H9 (cell line): ENCODE results near the gene BRF1. TPM values are rescaled to one million over a fixed set of nuclear protein-coding genes. Genes with fewer than 3 reads are reported as not detected.

Experiments used
- DNase-seq: peaks from one replicate; pipeline ENCODE4 v3.0.0-alpha.2; 2017
- H2AFZ ChIP-seq: one replicate; pipeline ENCODE4 v1.6.1; 2013; ENCODE audit warnings: mild to moderate bottlenecking, low read length, control low read depth, moderate library complexity
- H2AK5ac ChIP-seq: 2 replicates; pipeline ENCODE4 v1.6.1; 2013; ENCODE audit warnings: low read length, control low read depth, mixed read lengths; ENCODE audit not compliant: insufficient read length
- H2BK120ac ChIP-seq: one replicate; pipeline ENCODE4 v1.6.1; 2013; ENCODE audit warnings: low read depth, mild to moderate bottlenecking, low read length, control low read depth, inconsistent platforms; ENCODE audit not compliant: poor library complexity, severe bottlenecking
- H2BK12ac ChIP-seq: 2 replicates; pipeline ENCODE4 v1.6.1; 2013; ENCODE audit warnings: low read length, control low read depth, mixed read lengths, low read depth; ENCODE audit not compliant: insufficient read length
- H2BK15ac ChIP-seq: 2 replicates; pipeline ENCODE4 v1.6.1; 2013; ENCODE audit warnings: low read depth, low read length, control low read depth
- H2BK20ac ChIP-seq: one replicate; pipeline ENCODE4 v1.6.1; 2013; ENCODE audit warnings: low read depth, mild to moderate bottlenecking, low read length, control low read depth, inconsistent platforms; ENCODE audit not compliant: poor library complexity, severe bottlenecking
- H2BK5ac ChIP-seq: 2 replicates; pipeline ENCODE4 v1.6.1; 2013; ENCODE audit warnings: low read length, control low read depth, mixed read lengths; ENCODE audit not compliant: insufficient read length
- H3K14ac ChIP-seq: 2 replicates; pipeline ENCODE4 v1.6.1; 2013; ENCODE audit warnings: low read length, control low read depth; ENCODE audit not compliant: insufficient read depth
- H3K18ac ChIP-seq: 2 replicates; pipeline ENCODE4 v1.6.1; 2013; ENCODE audit warnings: low read depth, mild to moderate bottlenecking, mixed read lengths, low read length, control low read depth; ENCODE audit not compliant: insufficient read length
- H3K23ac ChIP-seq: 2 replicates; pipeline ENCODE4 v1.6.1; 2013; ENCODE audit warnings: low read length, control low read depth, mixed read lengths, low read depth; ENCODE audit not compliant: insufficient read length
- H3K23me2 ChIP-seq: 2 replicates; pipeline ENCODE4 v1.6.1; 2013; ENCODE audit warnings: low read depth, mild to moderate bottlenecking, mixed read lengths, low read length, control low read depth; ENCODE audit not compliant: insufficient read length, poor library complexity, severe bottlenecking
- H3K27ac ChIP-seq: 2 replicates; pipeline ENCODE4 v1.5.1; 2013; ENCODE audit warnings: low read length, control low read depth, mixed read lengths, low read depth; ENCODE audit not compliant: insufficient read length
- H3K27me3 ChIP-seq: 2 replicates; pipeline ENCODE4 v1.6.1; 2013; ENCODE audit warnings: low read length, control low read depth, inconsistent platforms; ENCODE audit not compliant: insufficient read depth
- H3K4ac ChIP-seq: 2 replicates; pipeline ENCODE4 v1.6.1; 2013; ENCODE audit warnings: low read depth, mild to moderate bottlenecking, control low read depth, inconsistent platforms, low read length, moderate library complexity
- H3K4me1 ChIP-seq: 2 replicates; pipeline ENCODE4 v1.6.1; 2013; ENCODE audit warnings: low read length, control low read depth, inconsistent platforms; ENCODE audit not compliant: insufficient read depth
- H3K4me2 ChIP-seq: 2 replicates; pipeline ENCODE4 v1.6.1; 2013; ENCODE audit warnings: low read length, control low read depth, mixed read lengths; ENCODE audit not compliant: insufficient read length, insufficient read depth
- H3K56ac ChIP-seq: 2 replicates; pipeline ENCODE4 v1.6.1; 2013; ENCODE audit warnings: low read depth, mild to moderate bottlenecking, mixed read lengths, low read length, control low read depth; ENCODE audit not compliant: insufficient read length
- H3K79me1 ChIP-seq: 2 replicates; pipeline ENCODE4 v1.6.1; 2013; ENCODE audit warnings: low read depth, mild to moderate bottlenecking, moderate library complexity, low read length, control low read depth, inconsistent platforms; ENCODE audit not compliant: insufficient read depth, poor library complexity, severe bottlenecking
- H3K79me2 ChIP-seq: 2 replicates; pipeline ENCODE4 v1.6.1; 2013; ENCODE audit warnings: low read length, control low read depth, inconsistent platforms; ENCODE audit not compliant: insufficient read depth
- H3K9ac ChIP-seq: 2 replicates; pipeline ENCODE4 v1.6.1; 2013; ENCODE audit warnings: low read length, control low read depth, mixed read lengths; ENCODE audit not compliant: insufficient read length; ENCODE audit errors: extremely low read depth
- H3K9me3 ChIP-seq: one replicate; pipeline ENCODE4 v1.6.1; 2013; ENCODE audit warnings: low read depth, low read length, inconsistent platforms; ENCODE audit not compliant: control insufficient read depth
- H3T11ph ChIP-seq: one replicate; pipeline ENCODE4 v1.6.1; 2013; ENCODE audit warnings: mild to moderate bottlenecking, low read length, control low read depth, inconsistent platforms
- H4K20me1 ChIP-seq: one replicate; pipeline ENCODE4 v1.6.1; 2013; ENCODE audit not compliant: control insufficient read depth, insufficient read length, insufficient read depth
- H4K5ac ChIP-seq: 2 replicates; pipeline ENCODE4 v1.6.1; 2013; ENCODE audit warnings: low read depth, mild to moderate bottlenecking, mixed read lengths, low read length, control low read depth; ENCODE audit not compliant: insufficient read length
- H4K8ac ChIP-seq: replicated peaks from 2 replicates; pipeline ENCODE4 v1.6.1; 2013; ENCODE audit warnings: low read length, control low read depth, mixed read lengths, low read depth; ENCODE audit not compliant: insufficient read length
- H4K91ac ChIP-seq: 2 replicates; pipeline ENCODE4 v1.6.1; 2013; ENCODE audit warnings: low read depth, mild to moderate bottlenecking, moderate library complexity, mixed read lengths, low read length, control low read depth; ENCODE audit not compliant: insufficient read length
- H3K27ac Mint-ChIP-seq, 3 experiments: 2 replicates in 2 of 3; 3 replicates in 1 of 3; pipeline ENCODE4 v1.8.0; 2020 to 2021; ENCODE audit warnings: mixed read lengths in 3 of 3, mild to moderate bottlenecking in 1 of 3, moderate library complexity in 1 of 3
- H3K27me3 Mint-ChIP-seq: 2 replicates; pipeline ENCODE4 v1.8.0; 2021; ENCODE audit warnings: low read depth, mild to moderate bottlenecking, moderate library complexity, mixed read lengths
- H3K36me3 Mint-ChIP-seq, 3 experiments: 2 replicates in 2 of 3; 3 replicates in 1 of 3; pipeline ENCODE4 v1.8.0; 2020 to 2021; ENCODE audit warnings: low read depth in 3 of 3, mixed read lengths in 3 of 3; ENCODE audit not compliant: insufficient read depth in 1 of 3
- H3K4me1 Mint-ChIP-seq, 2 experiments: 2 replicates each; pipeline ENCODE4 v1.8.0; 2020; ENCODE audit warnings: mixed read lengths in 2 of 2
- H3K4me3 Mint-ChIP-seq, 2 experiments: 2 replicates in 1 of 2; 3 replicates in 1 of 2; pipeline ENCODE4 v1.8.0; 2020 to 2021; ENCODE audit warnings: mild to moderate bottlenecking in 2 of 2, mixed read lengths in 2 of 2, moderate library complexity in 1 of 2
- H3K9me3 Mint-ChIP-seq, 2 experiments: 2 replicates in 1 of 2; 3 replicates in 1 of 2; pipeline ENCODE4 v1.8.0; 2020; ENCODE audit warnings: mild to moderate bottlenecking in 2 of 2, mixed read lengths in 2 of 2, moderate library complexity in 1 of 2
- WGBS: extraction: QIAGEN DNeasy Blood & Tissue Kit; methylation state at CpG from one replicate; pipeline ENCODE4 v1.1.7; 2013; ENCODE audit warnings: missing lambda C conversion rate, low lambda C conversion rate, mixed read lengths; ENCODE audit not compliant: insufficient read length; ENCODE audit errors: extremely low coverage; 5-methylcytosine and 5-hydroxymethylcytosine counted together
- total RNA-seq: library from RNA; stranded (reverse); gene quantifications from 2 replicates; pipeline ENCODE4 v1.2.1, GENCODE V29; 2021
- TF ChIP-seq, protein P1 (sequence below): fragments of 200-600 bp; sonication (generic); conservative IDR thresholded peaks from 3 replicates; pipeline ENCODE4 v1.8.0; 2021; ENCODE audit warnings: antibody characterized with exemption, mild to moderate bottlenecking

Gene BRF1
- total RNA-seq, 1 experiment from 2014 or later, result 28.3 TPM

GRCh38 chr14:105248368-105249181 lies 52.2 kb downstream of the BRF1 start, which contains the start of gene BTBD6:
Gene BTBD6 (plus strand): TSS chr14:105248533. CDS start chr14:105248712, 179 bp downstream.
- Histone ChIP-seq H3K14ac (no peak within 1 kb of the TSS; the same call in 1 of the 2 replicates), H3K56ac (no peak within 1 kb of the TSS), H2BK120ac (no peak within 1 kb of the TSS), H3K9me3 (no peaks in the 10 kb centered on the region), H3K18ac (no peak within 1 kb of the TSS), H2BK20ac (no peak within 1 kb of the TSS), H4K20me1 (no peaks in the 10 kb centered on the region), H3K23me2 (peaks cover 5% of the 10 kb centered on the region), H2BK15ac (no peak within 1 kb of the TSS), H4K91ac (no peak within 1 kb of the TSS), H3K4ac (no peak within 1 kb of the TSS), H2BK5ac (no peak within 1 kb of the TSS), H3K79me2 (no peaks in the 10 kb centered on the region), H2AK5ac (no peak within 1 kb of the TSS), H3K27me3 (no peaks in the 10 kb centered on the region), H4K5ac (no peak within 1 kb of the TSS), H3T11ph (no peak within 1 kb of the TSS), H3K79me1 (no peaks in the 10 kb centered on the region), H3K4me1 (no peaks in the 10 kb centered on the region), H2BK12ac (no peak within 1 kb of the TSS), H3K27ac (no peak within 1 kb of the TSS), H2AFZ (no peak within 1 kb of the TSS), H4K8ac (no peak within 1 kb of the TSS), H3K23ac (no peak within 1 kb of the TSS), H3K4me2 (peak within 1 kb of the TSS; percentile 50), H3K9ac (no peak within 1 kb of the TSS)
- peaks cover 3 to 6% of the 10 kb centered on the region in 2 experiments; a peak in 3 of 4 replicates for H3K4me1 Mint-ChIP-seq
- WGBS, result no CpG with 5 or more reads among the region's 130 CpGs
- peak within 1 kb of the TSS; percentile 70 to 84 for H3K4me3 Mint-ChIP-seq
- no peaks in the 10 kb centered on the region for H3K9me3 Mint-ChIP-seq
- H3K27ac Mint-ChIP-seq, result no peak within 1 kb of the TSS
- peaks cover 4 to 42% (median 18%) of the 10 kb centered on the region in 3 experiments; a peak in 6 of 7 replicates for H3K36me3 Mint-ChIP-seq
- TF ChIP-seq, protein P1, sequence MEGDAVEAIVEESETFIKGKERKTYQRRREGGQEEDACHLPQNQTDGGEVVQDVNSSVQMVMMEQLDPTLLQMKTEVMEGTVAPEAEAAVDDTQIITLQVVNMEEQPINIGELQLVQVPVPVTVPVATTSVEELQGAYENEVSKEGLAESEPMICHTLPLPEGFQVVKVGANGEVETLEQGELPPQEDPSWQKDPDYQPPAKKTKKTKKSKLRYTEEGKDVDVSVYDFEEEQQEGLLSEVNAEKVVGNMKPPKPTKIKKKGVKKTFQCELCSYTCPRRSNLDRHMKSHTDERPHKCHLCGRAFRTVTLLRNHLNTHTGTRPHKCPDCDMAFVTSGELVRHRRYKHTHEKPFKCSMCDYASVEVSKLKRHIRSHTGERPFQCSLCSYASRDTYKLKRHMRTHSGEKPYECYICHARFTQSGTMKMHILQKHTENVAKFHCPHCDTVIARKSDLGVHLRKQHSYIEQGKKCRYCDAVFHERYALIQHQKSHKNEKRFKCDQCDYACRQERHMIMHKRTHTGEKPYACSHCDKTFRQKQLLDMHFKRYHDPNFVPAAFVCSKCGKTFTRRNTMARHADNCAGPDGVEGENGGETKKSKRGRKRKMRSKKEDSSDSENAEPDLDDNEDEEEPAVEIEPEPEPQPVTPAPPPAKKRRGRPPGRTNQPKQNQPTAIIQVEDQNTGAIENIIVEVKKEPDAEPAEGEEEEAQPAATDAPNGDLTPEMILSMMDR, result no peak; the same call in 2 of the 3 replicates
- DNase-seq, result peak; percentile 82
- peaks cover 6% of the 10 kb centered on the region for H3K27me3 Mint-ChIP-seq
